ENCODE results near the gene FBXW11.

Gene FBXW11

GRCh38 chr5:172010278-172010677 is 3.8 kb upstream of the FBXW11 start:
- no peak for DNase-seq

GRCh38 chr5:172009536-172010270 is 3.3 kb upstream of the FBXW11 start:
- no peak for DNase-seq

- DNase-seq: no peak
These were observed 2.3 kb upstream of the FBXW11 start for GRCh38 chr5:172008689-172009141.

GRCh38 chr5:172008111-172008455 is 1.6 kb upstream of the FBXW11 start:
- no peak for DNase-seq

GRCh38 chr5:172007175-172008110 is 1.0 kb upstream of the FBXW11 start:
- DNase-seq: peak; percentile 25

- DNase-seq: peak; percentile 45
These were observed 624 bp downstream of the FBXW11 start for GRCh38 chr5:172005708-172006320.

- peak; percentile 34 for DNase-seq
These were observed 1.6 kb downstream of the FBXW11 start for GRCh38 chr5:172004824-172005237.

GRCh38 chr5:172003746-172004145 is 2.7 kb downstream of the FBXW11 start:
- no peak for DNase-seq

GRCh38 chr5:172002840-172003512 is 3.5 kb downstream of the FBXW11 start:
- no peak for DNase-seq

GRCh38 chr5:172002310-172002709 is 4.1 kb downstream of the FBXW11 start:
- DNase-seq: no peak

- DNase-seq: no peak
These were observed 6.6 kb downstream of the FBXW11 start for GRCh38 chr5:171999877-172000276.

GRCh38 chr5:171999100-171999499 is 7.3 kb downstream of the FBXW11 start:
- DNase-seq: no peak

- DNase-seq: no peak
These were observed 9.4 kb downstream of the FBXW11 start for GRCh38 chr5:171997011-171997410.

GRCh38 chr5:171992813-171993212 is 13.6 kb downstream of the FBXW11 start:
- no peak for DNase-seq

- no peak for DNase-seq
These were observed 14.1 kb downstream of the FBXW11 start for GRCh38 chr5:171992305-171992704.

GRCh38 chr5:171990713-171991015 is 15.8 kb downstream of the FBXW11 start:
- DNase-seq: no peak

- DNase-seq: no peak
These were observed 16.3 kb downstream of the FBXW11 start for GRCh38 chr5:171989946-171990712.

GRCh38 chr5:171989276-171989675 is 17.2 kb downstream of the FBXW11 start:
- DNase-seq: peak; percentile 42

- DNase-seq: no peak
These were observed 19.7 kb downstream of the FBXW11 start for GRCh38 chr5:171986772-171987171.

- peak; percentile 47 for DNase-seq
These were observed 21.6 kb downstream of the FBXW11 start for GRCh38 chr5:171984748-171985419.

- no peak for DNase-seq
These were observed 24.6 kb downstream of the FBXW11 start for GRCh38 chr5:171981847-171982246.

- DNase-seq: no peak
These were observed 25.6 kb downstream of the FBXW11 start for GRCh38 chr5:171980792-171981191.
